ENCODE measurements around the gene IL17REL.

The IL17REL gene

DNA sequence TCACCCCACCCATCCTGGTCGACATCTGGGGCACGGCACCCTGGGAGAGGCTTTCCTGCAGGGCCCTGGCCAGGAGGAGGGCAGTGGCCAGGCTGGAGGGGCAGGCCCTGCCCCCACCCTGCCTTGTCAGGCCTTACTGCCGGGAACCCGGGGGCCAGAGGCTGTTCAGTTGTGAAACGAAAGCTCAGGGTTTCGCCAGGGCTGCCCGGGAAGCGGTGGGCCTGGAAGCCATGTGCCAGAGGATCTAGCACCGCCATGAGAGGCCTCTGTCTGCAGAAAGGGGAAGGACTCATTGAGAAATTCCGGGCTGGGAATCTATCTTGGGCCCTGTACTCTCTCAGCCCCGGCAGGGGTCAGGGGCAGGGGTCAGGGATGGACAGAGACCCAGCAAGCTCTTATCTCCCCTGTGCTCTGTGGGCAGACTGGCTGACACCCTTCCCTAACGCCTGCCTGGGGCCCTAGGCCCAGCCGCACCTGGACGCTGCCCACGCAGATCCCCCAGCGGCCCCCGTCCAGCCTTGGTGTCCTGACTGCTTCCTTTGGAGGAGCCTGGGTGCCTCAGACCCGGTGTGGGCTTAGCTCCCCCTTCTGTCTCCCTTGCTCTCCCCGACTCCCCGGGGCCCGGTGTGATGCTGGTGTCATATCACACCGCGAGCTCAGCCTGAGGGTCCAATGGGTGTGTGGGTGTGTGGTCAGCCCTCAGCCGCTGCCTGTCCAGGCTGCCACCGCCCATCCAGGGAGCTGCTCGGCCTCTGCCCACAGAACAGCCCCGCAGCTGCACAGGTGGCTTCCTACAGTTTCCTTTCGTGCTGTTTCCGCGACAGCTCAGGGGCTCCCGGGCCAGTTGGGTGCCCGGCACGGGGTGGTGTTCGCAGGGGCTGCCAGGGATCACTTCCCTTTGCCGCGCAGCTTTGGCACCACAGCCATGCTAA is 45.5 kb downstream of the IL17REL start:
- DNase-seq (ENCODE audit: low read depth), result no peak

DNA sequence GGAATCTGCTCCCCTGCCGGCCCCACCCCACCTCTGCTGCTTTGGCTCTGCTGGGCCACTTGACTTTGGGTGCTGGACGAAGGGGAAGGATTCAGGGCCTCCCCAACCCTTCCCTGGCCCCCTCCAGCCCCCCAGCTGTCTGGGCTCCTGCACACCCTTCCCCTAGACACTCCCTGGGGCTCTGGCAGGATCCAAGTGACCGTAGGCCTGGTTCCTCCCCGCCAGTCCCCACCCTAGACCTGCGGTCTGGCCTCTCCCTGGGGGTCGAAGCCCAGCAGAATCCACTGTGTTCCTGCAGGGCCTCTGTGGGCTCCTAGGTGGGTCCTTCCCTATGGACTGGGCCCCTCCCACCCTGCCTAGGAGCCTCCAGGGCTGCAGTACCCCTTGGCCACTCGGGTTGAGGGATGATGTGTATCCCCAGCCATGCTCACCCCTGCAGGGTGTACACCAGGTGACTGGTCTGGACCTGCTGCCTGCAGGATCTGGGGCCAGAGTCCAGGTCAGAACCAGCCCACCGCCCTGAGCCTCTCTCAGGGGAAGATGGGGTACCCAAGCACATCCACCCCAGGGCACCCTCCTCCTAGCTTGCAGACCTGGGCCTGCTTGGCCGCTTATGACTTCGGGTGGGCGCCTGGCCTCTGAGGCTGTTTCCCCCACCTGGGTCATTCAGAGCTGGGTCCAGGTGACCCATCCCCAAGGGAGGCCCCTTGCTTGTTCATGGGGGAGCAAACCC is 46.4 kb downstream of the IL17REL start:
- DNase-seq (ENCODE audit: low read depth), result no peak

DNA sequence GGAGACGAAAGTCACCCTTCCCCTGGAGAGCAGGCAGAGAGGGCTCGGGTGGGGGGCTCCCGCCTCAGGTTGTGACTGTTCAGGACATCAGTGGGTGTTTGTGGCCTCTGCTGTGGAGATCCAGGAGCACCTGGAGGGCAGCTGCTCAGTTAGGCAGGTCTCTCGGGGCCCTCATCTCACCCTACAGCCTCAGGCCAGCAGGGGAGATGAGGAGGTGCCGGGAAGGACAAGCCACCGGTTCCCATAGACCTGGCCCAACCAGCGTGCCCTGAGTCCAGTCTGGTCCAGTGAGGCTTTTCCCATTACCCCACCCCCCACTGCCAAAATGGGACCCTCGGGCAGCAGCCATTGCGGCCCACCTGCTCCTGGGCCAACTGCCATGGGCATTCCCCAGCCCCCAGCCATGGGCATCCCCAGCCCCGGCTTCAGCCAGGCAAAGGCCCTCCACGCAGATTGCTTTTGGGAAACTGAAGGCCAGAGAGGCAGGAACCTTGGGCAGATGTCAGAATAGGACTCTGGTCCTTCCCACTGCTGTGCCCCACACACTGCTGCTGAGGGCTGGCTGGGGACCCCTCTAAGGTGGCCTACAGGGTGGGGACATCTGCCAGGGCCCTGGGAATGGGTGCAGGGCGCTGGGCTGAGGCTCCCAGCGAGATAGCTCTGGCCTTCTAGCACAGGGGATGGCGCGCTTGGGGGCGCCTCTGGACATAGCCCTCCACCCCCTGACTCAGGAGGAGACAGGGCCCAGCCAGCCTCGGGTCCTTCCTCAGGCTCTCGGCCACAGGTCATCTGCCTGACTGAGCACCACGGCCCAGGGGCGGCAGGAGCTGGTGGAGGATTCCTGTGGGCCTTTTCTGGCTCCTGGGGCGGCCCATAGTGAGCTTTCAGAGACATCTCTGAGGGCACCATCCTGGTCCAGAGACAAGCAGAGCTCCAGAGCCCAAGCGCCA is 47.2 kb downstream of the IL17REL start:
- no peak for DNase-seq (ENCODE audit: low read depth)

GRCh38 chr22:49964136-49965090 is 48.2 kb downstream of the IL17REL start:
- DNase-seq (ENCODE audit: low read depth), result no peak

GRCh38 chr22:49963647-49964026 is 48.9 kb downstream of the IL17REL start:
- DNase-seq (ENCODE audit: low read depth), result no peak

- no peak for DNase-seq (ENCODE audit: low read depth)
These were observed 49.6 kb downstream of the IL17REL start for GRCh38 chr22:49962751-49963646.

GRCh38 chr22:49962012-49962750 is 50.4 kb downstream of the IL17REL start:
- peak; percentile 68 for DNase-seq (ENCODE audit: low read depth)

- DNase-seq (ENCODE audit: low read depth), result no peak
These were observed 51.0 kb downstream of the IL17REL start for GRCh38 chr22:49961601-49962011.

- DNase-seq (ENCODE audit: low read depth), result no peak
These were observed 51.5 kb downstream of the IL17REL start for GRCh38 chr22:49961005-49961600.

DNA sequence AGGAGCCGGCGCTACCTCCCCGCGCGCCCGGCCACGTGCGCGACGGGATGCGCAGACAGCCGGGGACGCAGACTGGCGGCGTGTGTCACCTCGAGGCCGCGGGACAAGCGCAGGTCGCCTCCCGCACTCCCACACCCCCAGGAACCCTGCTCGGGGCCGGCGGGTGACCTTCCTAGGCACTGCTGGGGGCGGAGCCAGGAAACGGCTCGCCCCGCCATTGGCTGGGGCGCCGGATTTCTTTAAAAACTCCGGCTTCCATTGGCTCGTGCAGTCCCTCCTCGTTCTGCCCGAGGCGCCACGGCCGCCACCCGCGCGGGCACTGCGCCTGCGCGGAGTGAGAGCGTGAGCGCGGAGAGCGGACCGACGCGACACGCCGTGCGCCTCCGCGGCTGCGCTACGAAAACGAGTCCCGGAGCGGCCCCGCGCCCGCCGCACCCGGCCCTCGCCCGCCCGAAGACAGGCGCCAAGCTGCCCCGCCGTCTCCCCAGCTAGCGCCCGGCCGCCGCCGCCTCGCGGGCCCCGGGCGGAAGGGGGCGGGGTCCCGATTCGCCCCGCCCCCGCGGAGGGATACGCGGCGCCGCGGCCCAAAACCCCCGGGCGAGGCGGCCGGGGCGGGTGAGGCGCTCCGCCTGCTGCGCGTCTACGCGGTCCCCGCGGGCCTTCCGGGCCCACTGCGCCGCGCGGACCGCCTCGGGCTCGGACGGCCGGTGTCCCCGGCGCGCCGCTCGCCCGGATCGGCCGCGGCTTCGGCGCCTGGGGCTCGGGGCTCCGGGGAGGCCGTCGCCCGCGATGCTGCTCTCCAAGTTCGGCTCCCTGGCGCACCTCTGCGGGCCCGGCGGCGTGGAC is 52.2 kb downstream of the IL17REL start, which contains the start of gene PIM3:
PIM3 (plus strand) TSS at position 614 of the 846 bp plus-strand sequence; CDS start at position 790, 176 bp downstream.
- peak; percentile 87 for DNase-seq (ENCODE audit: low read depth)

DNA sequence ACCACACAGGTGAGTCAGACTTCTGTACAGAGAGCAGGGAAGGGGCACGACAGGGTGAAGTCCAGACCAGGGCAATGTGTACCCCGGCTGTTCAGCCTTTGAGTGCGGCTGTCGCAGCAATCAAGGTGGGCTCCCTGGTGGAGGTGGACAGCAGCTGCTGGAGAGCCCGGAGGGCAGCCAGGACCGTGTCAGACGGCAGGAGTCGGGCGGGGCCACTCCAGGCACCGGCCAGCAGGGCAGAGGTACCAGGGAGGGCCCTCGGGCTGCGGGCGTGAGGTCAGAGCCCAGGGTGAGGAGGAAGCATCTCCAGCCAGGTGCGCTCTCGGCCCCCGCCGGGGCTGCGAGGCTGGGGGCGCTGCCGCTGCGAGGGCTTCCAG is 52.8 kb downstream of the IL17REL start:
- no peak for DNase-seq (ENCODE audit: low read depth)

DNA sequence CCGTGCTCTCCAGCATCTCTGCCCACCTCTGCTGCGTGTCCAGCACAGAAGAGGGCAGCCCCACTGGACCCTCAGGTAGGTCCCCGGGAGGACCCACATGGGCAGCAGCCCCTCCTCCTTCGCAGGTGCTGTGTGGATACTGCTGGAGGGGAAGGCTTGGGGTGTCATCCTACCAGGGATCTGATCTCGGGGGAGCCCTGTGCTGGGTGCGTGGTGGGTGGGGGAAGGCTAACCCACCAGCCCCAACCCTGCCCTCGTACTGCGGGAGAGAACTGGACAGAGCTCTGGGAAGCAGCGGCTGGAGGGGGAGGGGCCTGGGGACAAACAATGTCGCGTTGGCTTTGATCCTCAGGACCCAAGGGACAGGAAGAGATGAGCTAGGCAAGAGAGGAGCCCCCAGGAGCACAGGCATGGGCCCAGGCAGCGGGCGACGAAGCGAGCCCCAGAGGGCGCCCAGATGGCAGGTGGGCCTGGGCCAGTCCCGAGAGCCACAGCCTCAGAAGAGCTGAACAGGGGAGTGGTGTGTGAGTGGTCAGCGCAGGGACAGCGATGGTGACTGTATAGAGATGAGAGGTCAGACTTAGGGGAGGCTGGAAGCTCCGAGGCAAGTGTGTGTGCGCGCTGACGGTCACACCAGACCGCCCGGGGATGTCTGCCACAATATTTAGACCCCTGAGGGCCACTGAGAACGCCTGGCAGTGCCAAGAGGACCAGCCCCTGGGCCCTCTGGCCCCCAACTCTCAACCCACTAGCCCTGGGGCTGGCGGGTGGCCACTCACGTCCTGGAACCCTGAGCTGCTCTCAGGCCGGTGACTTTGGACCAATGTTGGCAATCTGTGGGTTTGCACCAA is 53.4 kb downstream of the IL17REL start:
- DNase-seq (ENCODE audit: low read depth), result no peak

GRCh38 chr22:49958366-49958921 is 54.1 kb downstream of the IL17REL start:
- no peak for DNase-seq (ENCODE audit: low read depth)

DNA sequence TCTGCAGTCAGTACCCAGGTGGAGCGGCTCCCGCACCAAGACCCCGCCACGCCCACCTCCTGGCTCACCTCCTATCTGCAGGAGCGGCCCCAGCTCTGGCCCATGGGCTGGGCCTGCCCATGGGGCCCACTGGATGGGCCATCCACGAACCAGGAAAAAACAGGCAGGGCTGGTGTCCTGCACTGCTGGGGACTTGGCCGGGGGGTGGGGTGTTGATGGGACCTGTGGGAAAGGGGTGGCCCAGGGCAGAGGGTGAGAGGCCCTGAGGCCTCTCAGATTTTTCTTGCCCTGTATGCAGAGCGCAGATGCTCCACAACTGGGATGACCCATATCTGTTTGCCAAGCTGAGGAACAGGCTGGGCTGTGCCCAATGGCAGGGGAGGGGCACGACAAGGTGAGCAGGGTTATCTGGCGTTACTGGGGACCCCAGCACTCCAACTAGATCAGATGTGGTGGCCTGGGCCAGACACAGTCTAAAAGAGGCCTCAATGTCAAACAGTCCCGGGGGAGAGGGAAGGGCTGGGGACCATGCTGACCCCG is 54.7 kb downstream of the IL17REL start:
- DNase-seq (ENCODE audit: low read depth), result no peak

DNA sequence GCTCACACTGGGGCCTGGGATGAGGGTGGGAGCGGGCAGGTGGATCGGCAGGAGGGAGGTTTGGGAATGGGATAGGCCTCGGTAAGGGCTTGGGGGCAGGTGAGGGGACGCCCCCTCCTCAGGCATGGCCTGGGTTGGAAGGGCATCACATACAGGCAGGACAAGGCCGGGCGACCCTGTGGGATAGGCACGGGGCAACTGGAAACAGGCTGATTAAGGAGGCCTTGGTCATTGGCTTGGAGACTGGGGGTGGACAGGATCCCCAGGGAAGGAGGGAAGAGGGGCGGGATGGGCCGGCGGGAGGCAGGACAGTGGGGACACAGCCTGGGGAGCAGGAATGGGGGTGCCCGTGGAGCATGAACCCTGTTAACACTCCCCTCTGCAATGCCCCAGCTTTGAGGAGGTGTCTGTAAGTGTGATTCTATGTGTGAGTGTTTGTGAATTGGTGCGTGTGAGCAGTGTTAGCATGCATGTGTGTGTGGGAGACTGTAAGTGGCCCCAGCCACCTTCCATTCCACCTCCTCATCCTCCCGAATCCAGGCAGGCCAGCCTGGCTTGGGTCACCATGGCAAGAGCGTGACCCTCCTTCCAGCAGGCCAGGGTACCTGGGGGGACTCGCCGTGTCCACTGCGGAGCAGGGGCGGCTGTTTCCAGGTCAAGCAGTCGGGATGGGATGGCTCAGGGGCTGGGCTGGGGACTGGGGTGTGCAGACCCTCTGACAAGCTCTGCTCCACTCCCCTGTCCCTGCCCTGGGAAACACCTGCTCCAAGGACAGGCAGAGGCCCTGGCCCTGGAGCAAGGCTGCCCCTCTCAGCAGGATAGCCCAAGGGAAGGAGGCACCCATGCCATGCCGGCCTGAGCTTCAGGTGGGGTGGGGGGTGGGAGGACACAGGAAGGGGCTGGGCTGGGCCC is 55.4 kb downstream of the IL17REL start:
- no peak for DNase-seq (ENCODE audit: low read depth)

Data from stimulated activated CD8-positive, alpha-beta memory T cell treated with anti-CD3 and anti-CD28 coated beads, Interleukin-12 subunit alpha, Interleukin-12 subunit beta, amount 100 ng/mL, for 1 hour (primary cell).